Activated T-helper 17 cell treated with anti-CD3 and anti-CD28 coated beads, Interleukin-2, amount 50 U/mL, for 72 hours (primary cell): ENCODE results near the gene MMP14. TPM values are rescaled to one million over a fixed set of nuclear protein-coding genes. Genes with fewer than 3 reads are reported as not detected.
"Not testable (repeated sequence)": the region's sequence is repeated elsewhere in the genome, so short reads cannot be mapped to it uniquely, and the experiment has no call there.

ENCODE experiments used
- ATAC-seq: fragments of 150-1000 bp; cut with Tn5 transposase; replicated peaks from 2 replicates; pipeline ENCODE4 v1.10.0; 2021; ENCODE audit warnings: mild to moderate bottlenecking, moderate library complexity
- H3K27ac Mint-ChIP-seq: one replicate; pipeline ENCODE4 v1.8.0; 2022; ENCODE audit warnings: mixed read lengths
- H3K27me3 Mint-ChIP-seq: one replicate; pipeline ENCODE4 v1.8.0; 2022; ENCODE audit warnings: mixed read lengths
- H3K36me3 Mint-ChIP-seq: one replicate; pipeline ENCODE4 v1.8.0; 2022; ENCODE audit warnings: low read depth, mild to moderate bottlenecking, mixed read lengths
- H3K4me1 Mint-ChIP-seq: one replicate; pipeline ENCODE4 v1.8.0; 2022; ENCODE audit warnings: mixed read lengths
- H3K4me3 Mint-ChIP-seq: one replicate; pipeline ENCODE4 v1.8.0; 2022; ENCODE audit warnings: mild to moderate bottlenecking, mixed read lengths
- H3K9me3 Mint-ChIP-seq: one replicate; pipeline ENCODE4 v1.8.0; 2022; ENCODE audit warnings: mixed read lengths
- total RNA-seq, 2 donors: library from RNA; stranded (reverse); gene quantifications; one replicate each; pipeline ENCODE4 v1.2.3, GENCODE V29; 2022

The MMP14 gene
- total RNA-seq, result 1 to 10 TPM; 1.5 to 2.1 TPM

DNA sequence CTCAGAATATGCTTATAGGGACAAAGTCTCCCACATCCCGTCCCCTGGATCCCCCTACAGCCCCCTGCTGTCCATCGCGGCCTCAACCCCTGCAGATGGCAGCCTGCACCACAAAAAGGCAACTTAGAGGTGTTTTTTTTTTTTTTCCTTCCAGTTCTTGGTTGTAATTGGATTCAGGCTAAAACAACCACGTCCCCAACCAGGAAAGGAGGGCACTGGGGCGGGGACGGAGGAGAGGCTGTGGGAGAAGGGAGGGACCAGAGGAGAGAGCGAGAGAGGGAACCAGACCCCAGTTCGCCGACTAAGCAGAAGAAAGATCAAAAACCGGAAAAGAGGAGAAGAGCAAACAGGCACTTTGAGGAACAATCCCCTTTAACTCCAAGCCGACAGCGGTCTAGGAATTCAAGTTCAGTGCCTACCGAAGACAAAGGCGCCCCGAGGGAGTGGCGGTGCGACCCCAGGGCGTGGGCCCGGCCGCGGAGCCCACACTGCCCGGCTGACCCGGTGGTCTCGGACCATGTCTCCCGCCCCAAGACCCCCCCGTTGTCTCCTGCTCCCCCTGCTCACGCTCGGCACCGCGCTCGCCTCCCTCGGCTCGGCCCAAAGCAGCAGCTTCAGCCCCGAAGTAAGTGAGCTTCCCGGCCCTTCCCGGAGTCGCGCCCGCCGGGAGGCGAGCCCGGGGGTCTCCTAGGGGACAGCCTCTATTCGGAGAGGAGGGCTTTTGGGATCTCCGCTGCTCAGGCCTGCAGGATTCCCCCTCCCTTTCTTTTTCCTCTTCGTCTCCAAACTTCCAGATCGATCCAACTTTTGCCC, at the start of gene MMP14:
TSS of gene MMP14 (plus strand) at position 285 of the 813 bp plus-strand sequence. CDS start at position 518, 233 bp downstream.
- no peak for ATAC-seq
- peaks cover 10% of the 10 kb centered on the region for H3K4me1 Mint-ChIP-seq
- peak within 1 kb of the TSS; percentile 67 for H3K4me3 Mint-ChIP-seq

GRCh38 chr14:22786685-22787084, 49.7 kb upstream of the MMP14 start:
- Mint-ChIP-seq H3K36me3 (no peaks in the 10 kb centered on the region), H3K27ac (no peak overlapping the region), H3K4me1 (no peaks in the 10 kb centered on the region), H3K4me3 (no peak overlapping the region), H3K9me3 (no peaks in the 10 kb centered on the region), H3K27me3 (no peaks in the 10 kb centered on the region)
- ATAC-seq, result no peak

More for the DNA sequence above, at the start of gene MMP14:
- Mint-ChIP-seq H3K27me3 (peaks cover 12% of the 10 kb centered on the region), H3K9me3 (no peaks in the 10 kb centered on the region), H3K36me3 (peaks cover 50% of the 10 kb centered on the region), H3K27ac (no peak within 1 kb of the TSS)

- Mint-ChIP-seq H3K9me3 (no peaks in the 10 kb centered on the region), H3K4me1 (no peaks in the 10 kb centered on the region), H3K36me3 (no peaks in the 10 kb centered on the region), H3K27ac (no peak overlapping the region), H3K27me3 (peaks cover 8% of the 10 kb centered on the region), H3K4me3 (no peak overlapping the region)
- no peak for ATAC-seq
Observed at GRCh38 chr14:22791301-22791700, 45.1 kb upstream of the MMP14 start.

DNA sequence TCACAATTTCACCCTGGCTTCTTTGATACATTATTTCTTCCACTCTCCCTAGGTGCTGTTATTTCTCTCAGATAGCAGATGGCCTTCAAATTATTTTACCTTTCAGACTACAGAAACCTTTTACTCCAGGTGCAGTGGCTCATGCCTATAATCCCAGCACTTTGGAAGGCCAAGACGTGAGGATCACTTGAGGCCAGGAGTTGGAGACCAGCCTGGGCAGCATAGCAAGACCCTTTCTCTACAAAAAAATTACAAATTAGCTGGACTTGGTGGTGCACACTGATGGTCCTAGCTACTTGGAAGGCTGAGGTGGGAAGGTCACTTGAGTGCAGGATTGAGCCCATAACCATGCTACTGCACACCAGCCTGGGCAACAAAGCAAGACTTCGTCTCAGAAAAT, 44.2 kb upstream of the MMP14 start:
- Mint-ChIP-seq H3K27me3 (peaks cover 13% of the 10 kb centered on the region), H3K9me3 (no peaks in the 10 kb centered on the region), H3K36me3 (no peaks in the 10 kb centered on the region), H3K4me3 (no peak overlapping the region), H3K27ac (no peak overlapping the region), H3K4me1 (no peaks in the 10 kb centered on the region)
- no peak for ATAC-seq

DNA sequence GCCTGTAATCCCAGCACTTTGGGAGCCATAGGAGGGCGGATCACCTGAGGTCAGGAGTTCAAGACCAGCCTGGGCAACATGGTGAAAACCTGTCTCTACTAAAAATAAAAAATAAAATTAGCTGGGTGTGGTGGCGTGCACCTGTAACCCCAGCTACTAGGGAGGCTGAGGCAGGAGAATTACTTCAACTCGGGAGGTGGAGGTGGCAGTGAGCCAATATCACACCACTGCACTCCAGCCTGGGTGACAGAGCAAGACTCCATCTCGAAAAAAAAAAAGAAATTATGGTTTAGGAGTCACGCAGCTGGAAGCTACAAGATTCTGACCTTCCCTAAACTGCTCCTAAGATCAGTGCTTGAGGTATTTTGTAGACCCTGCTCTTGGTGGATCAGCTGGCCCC, 42.8 kb upstream of the MMP14 start:
- ATAC-seq, H3K4me1 Mint-ChIP-seq, H3K36me3 Mint-ChIP-seq, H3K9me3 Mint-ChIP-seq, H3K4me3 Mint-ChIP-seq, H3K27ac Mint-ChIP-seq: not testable (repeated sequence)
- peaks cover 20% of the 10 kb centered on the region for H3K27me3 Mint-ChIP-seq

GRCh38 chr14:22793976-22794375, 42.4 kb upstream of the MMP14 start:
- peaks cover 24% of the 10 kb centered on the region for H3K27me3 Mint-ChIP-seq
- H3K9me3 Mint-ChIP-seq, result no peaks in the 10 kb centered on the region
- no peaks in the 10 kb centered on the region for H3K4me1 Mint-ChIP-seq
- no peak overlapping the region for H3K4me3 Mint-ChIP-seq
- H3K36me3 Mint-ChIP-seq, result no peaks in the 10 kb centered on the region
- no peak overlapping the region for H3K27ac Mint-ChIP-seq
- no peak for ATAC-seq

GRCh38 chr14:22794551-22794951, 41.8 kb upstream of the MMP14 start:
- H3K27me3 Mint-ChIP-seq, result peaks cover 28% of the 10 kb centered on the region
- H3K4me3 Mint-ChIP-seq, result no peak overlapping the region
- no peaks in the 10 kb centered on the region for H3K4me1 Mint-ChIP-seq
- H3K9me3 Mint-ChIP-seq, result no peaks in the 10 kb centered on the region
- no peaks in the 10 kb centered on the region for H3K36me3 Mint-ChIP-seq
- H3K27ac Mint-ChIP-seq, result no peak overlapping the region
- ATAC-seq, result no peak

GRCh38 chr14:22796087-22796707, 40.2 kb upstream of the MMP14 start:
- peaks cover 39% of the 10 kb centered on the region for H3K27me3 Mint-ChIP-seq
- no peaks in the 10 kb centered on the region for H3K4me1 Mint-ChIP-seq
- no peak overlapping the region for H3K27ac Mint-ChIP-seq
- ATAC-seq, result no peak
- no peaks in the 10 kb centered on the region for H3K9me3 Mint-ChIP-seq
- H3K4me3 Mint-ChIP-seq, result no peak overlapping the region
- H3K36me3 Mint-ChIP-seq, result no peaks in the 10 kb centered on the region

DNA sequence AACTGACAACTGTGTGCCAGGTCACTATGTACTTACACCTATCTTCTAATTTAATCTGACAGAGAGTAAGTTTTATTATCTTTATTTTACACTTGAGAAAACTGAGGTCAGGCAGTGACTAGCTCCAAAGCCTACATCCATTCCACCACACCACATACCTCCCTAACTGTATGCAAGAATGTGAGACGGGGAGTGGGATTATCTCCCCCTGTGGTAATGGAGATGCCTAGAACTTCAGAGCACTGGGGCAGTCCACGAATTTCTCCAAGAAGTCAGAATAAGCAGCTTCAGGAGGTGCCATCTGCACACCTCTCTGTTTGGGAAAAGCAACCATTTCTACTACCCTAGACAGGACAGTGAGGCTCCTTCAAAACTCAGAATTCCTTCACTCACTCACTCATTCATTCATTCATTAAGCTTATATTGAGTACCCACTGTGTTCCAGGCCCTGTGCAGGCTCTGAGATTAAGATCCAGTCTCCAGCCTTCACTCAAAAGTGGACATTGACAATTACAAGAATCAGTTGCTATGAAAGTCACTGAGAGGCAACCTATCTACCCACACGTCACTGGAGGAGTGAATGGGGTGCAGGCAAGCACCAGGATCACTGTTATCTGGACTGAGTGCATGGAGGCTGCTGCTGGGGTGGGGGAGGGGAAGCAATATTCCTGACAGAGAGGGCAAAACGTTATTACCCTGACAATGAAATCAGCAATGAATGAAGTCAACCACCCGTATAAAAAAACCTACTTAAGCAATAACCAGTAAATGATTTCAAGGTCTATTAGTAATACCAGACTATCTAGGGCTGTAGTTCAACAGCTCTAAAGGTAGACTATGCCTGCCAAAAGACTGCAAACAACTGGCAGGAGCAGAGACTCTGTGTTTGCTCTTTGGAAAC, 39.1 kb upstream of the MMP14 start:
- no peak overlapping the region for H3K4me3 Mint-ChIP-seq
- H3K9me3 Mint-ChIP-seq, result no peaks in the 10 kb centered on the region
- H3K36me3 Mint-ChIP-seq, result no peaks in the 10 kb centered on the region
- H3K27ac Mint-ChIP-seq, result no peak overlapping the region
- no peak for ATAC-seq
- no peaks in the 10 kb centered on the region for H3K4me1 Mint-ChIP-seq
- peaks cover 45% of the 10 kb centered on the region for H3K27me3 Mint-ChIP-seq

- no peaks in the 10 kb centered on the region for H3K36me3 Mint-ChIP-seq
- no peak for ATAC-seq
- H3K27ac Mint-ChIP-seq, result no peak overlapping the region
- H3K4me3 Mint-ChIP-seq, result no peak overlapping the region
- no peaks in the 10 kb centered on the region for H3K9me3 Mint-ChIP-seq
- H3K4me1 Mint-ChIP-seq, result no peaks in the 10 kb centered on the region
- peaks cover 52% of the 10 kb centered on the region for H3K27me3 Mint-ChIP-seq
Observed at GRCh38 chr14:22798528-22798927, 37.9 kb upstream of the MMP14 start.

DNA sequence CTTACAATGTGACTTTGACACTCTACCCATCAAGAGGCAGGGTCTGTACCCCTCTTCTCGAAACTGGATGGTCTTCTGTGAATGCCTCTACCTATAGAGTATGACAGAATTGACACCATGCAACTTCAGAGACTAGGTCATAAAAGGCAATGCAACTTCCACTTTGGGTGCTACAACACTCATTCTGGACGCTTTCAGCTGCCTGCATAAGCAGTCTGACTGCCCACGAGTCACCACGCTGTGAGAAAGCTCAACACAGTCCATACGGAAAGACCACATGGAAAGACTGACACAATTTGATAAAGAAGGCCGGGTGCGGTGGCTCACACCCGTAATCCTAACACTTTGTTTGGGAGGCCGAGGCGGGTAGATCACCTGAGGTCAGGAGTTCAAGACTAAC, 36.0 kb upstream of the MMP14 start:
- H3K36me3 Mint-ChIP-seq, result no peaks in the 10 kb centered on the region
- H3K27ac Mint-ChIP-seq, result no peak overlapping the region

GRCh38 chr14:22801716-22802115, 34.7 kb upstream of the MMP14 start:
- no peaks in the 10 kb centered on the region for H3K36me3 Mint-ChIP-seq

More for the DNA sequence above, 36.0 kb upstream of the MMP14 start:
- no peaks in the 10 kb centered on the region for H3K4me1 Mint-ChIP-seq
- no peaks in the 10 kb centered on the region for H3K9me3 Mint-ChIP-seq
- ATAC-seq, result no peak
- peaks cover 50% of the 10 kb centered on the region for H3K27me3 Mint-ChIP-seq
- no peak overlapping the region for H3K4me3 Mint-ChIP-seq

GRCh38 chr14:22802860-22803686, 33.3 kb upstream of the MMP14 start:
- Mint-ChIP-seq H3K27me3 (peaks cover 46% of the 10 kb centered on the region), H3K27ac (no peak overlapping the region), H3K4me1 (no peaks in the 10 kb centered on the region), H3K36me3 (no peaks in the 10 kb centered on the region), H3K4me3 (no peak overlapping the region), H3K9me3 (no peaks in the 10 kb centered on the region)
- ATAC-seq, result no peak

More at GRCh38 chr14:22801716-22802115, 34.7 kb upstream of the MMP14 start:
- Mint-ChIP-seq H3K4me3 (no peak overlapping the region), H3K4me1 (no peaks in the 10 kb centered on the region), H3K9me3 (no peaks in the 10 kb centered on the region), H3K27ac (no peak overlapping the region), H3K27me3 (peaks cover 47% of the 10 kb centered on the region)
- no peak for ATAC-seq

DNA sequence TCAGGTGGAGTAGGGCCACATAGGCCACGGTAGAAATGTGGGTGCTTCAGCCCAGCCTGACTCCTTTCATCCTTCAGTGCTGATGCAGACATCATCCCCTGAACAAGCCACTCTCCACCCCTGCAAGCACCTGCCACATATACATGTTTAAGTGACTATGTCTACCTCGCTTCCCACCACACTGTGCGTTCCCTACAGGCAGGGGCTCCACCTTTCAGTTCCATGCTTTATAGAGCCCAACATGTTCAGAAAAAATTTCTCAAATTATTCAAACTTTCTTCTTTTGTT, 32.8 kb upstream of the MMP14 start:
- Mint-ChIP-seq H3K4me3 (no peak overlapping the region), H3K27ac (no peak overlapping the region), H3K36me3 (no peaks in the 10 kb centered on the region), H3K9me3 (no peaks in the 10 kb centered on the region), H3K27me3 (peaks cover 41% of the 10 kb centered on the region), H3K4me1 (no peaks in the 10 kb centered on the region)
- no peak for ATAC-seq
